ENCODE data around the gene TAS2R31. TPM values are rescaled to one million over a fixed set of nuclear protein-coding genes. Genes with fewer than 3 reads are reported as not detected.

Gene TAS2R31
- polyA plus RNA-seq, 3 donors: 0.29 TPM; not detected in 2

DNA sequence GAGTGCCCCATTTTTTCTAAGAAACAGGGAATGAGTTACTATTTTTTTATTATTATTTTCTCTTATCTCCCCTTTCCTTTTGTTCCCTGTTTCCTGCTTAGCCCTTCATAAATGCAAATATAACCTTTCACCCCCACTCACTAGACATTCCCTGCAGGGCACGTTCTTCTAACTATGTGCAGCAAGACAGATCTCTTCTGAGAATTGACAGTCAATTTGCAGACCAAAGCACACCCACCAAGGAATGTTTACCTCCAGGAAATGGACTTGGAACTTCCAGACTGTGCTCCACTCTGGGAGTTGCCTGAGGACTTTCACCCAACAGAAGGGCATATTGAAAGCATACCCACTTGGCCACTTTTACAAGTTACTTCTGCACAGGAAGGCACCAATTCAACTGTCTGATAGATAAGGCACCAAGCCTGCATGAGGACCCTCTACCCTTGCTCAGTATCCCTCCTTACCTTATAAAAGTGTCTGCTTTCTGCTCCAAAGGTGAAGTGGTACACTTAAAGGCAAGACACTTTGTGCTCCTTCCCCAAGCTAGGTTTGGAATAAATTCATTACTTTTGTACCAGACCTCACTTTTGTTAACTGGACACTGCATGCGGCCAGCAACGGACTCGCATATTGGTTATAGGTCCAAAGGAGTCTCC is 15.3 kb downstream of the TAS2R31 start:
- Histone ChIP-seq H3K9ac (ENCODE audit: insufficient read depth, low read length, poor library complexity, severe bottlenecking) (no peak overlapping the region), H3K9me3 (replicated peaks in 1 of 2; ENCODE audit: control insufficient read depth in 1 of 2, insufficient read depth in 1 of 2, low read length in 2 of 2) (no peaks in the 10 kb centered on the region), H3K79me2 (ENCODE audit: insufficient read depth, low read length) (no peaks in the 10 kb centered on the region), H3K27ac (ENCODE audit: low read depth in 1 of 2, low read length in 2 of 2) (no peak overlapping the region), H3K36me3 (replicated peaks in 1 of 2; ENCODE audit: control insufficient read depth in 1 of 2, insufficient read depth in 2 of 2, low read length in 2 of 2) (peaks cover 0 to 2% of the 10 kb centered on the region in 2 donors), H3K4me2 (replicated peaks; ENCODE audit: extremely low read depth, low read length, poor library complexity, severe bottlenecking) (no peak overlapping the region), H3K4me3 (replicated peaks in 1 of 3; ENCODE audit: low read depth in 2 of 3, low read length in 3 of 3) (no peak overlapping the region), H3K27me3 (ENCODE audit: control insufficient read depth in 2 of 2, insufficient read depth in 2 of 2, low read length in 2 of 2) (no peaks in the 10 kb centered on the region), H2AFZ (ENCODE audit: insufficient read depth, low read depth, low read length, poor library complexity, severe bottlenecking) (no peak overlapping the region), H3K4me1 (ENCODE audit: control insufficient read depth in 1 of 2, insufficient read depth in 2 of 2, low read length in 2 of 2) (no peaks in the 10 kb centered on the region), H4K20me1 (ENCODE audit: insufficient read depth, low read length) (no peaks in the 10 kb centered on the region)
- no peak for DNase-seq
- Mint-ChIP-seq H3K4me1 (no peaks in the 10 kb centered on the region), H3K27me3 (ENCODE audit: low read depth in 3 of 3) (no peaks in the 10 kb centered on the region), H3K4me3 (no peak overlapping the region), H3K9me3 (peaks cover 0 to 2% (median 0%) of the 10 kb centered on the region in 7 donors), H3K36me3 (peaks cover 1 to 21% of the 10 kb centered on the region in 2 donors), H3K27ac (no peak overlapping the region)
- WGBS (ENCODE audit: insufficient coverage): 88% methylated on average over 4 of the region's 4 CpGs
- intact Hi-C loops (cut with micrococcal nuclease): no loop called here
- TF ChIP-seq, protein P1, sequence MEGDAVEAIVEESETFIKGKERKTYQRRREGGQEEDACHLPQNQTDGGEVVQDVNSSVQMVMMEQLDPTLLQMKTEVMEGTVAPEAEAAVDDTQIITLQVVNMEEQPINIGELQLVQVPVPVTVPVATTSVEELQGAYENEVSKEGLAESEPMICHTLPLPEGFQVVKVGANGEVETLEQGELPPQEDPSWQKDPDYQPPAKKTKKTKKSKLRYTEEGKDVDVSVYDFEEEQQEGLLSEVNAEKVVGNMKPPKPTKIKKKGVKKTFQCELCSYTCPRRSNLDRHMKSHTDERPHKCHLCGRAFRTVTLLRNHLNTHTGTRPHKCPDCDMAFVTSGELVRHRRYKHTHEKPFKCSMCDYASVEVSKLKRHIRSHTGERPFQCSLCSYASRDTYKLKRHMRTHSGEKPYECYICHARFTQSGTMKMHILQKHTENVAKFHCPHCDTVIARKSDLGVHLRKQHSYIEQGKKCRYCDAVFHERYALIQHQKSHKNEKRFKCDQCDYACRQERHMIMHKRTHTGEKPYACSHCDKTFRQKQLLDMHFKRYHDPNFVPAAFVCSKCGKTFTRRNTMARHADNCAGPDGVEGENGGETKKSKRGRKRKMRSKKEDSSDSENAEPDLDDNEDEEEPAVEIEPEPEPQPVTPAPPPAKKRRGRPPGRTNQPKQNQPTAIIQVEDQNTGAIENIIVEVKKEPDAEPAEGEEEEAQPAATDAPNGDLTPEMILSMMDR (IDR thresholded peaks at IDR 0.05): no peak

DNA sequence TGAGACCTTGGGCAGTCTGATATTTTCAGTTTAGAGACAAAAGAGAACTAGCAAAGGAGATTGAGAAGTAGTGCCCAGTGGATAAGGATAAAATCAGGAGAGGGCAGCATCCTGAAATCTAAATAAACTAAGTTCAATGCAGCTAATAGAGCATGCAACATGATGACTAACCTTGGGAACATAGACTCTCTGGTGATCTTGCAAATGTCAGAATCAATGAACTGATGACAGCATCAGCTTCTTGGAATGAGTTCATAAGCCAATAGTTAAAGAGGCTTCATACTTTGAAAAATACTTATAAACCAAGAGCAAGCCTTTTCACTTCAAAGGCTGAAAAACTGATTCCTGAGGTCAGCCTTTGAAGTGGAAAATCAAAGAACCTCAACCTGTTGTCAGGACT is 17.0 kb downstream of the TAS2R31 start:
- Mint-ChIP-seq H3K27me3 (ENCODE audit: low read depth in 3 of 3) (no peaks in the 10 kb centered on the region), H3K36me3 (peaks cover 1 to 18% of the 10 kb centered on the region in 2 donors), H3K4me3 (no peak overlapping the region), H3K27ac (no peak overlapping the region), H3K4me1 (no peaks in the 10 kb centered on the region), H3K9me3 (peaks cover 0 to 2% (median 0%) of the 10 kb centered on the region in 7 donors)
- H3K27ac ChIP-seq (ENCODE audit: low read depth in 1 of 2, low read length in 2 of 2): no peak overlapping the region
- DNase-seq: no peak
- no peaks in the 10 kb centered on the region for H3K79me2 ChIP-seq (ENCODE audit: insufficient read depth, low read length)
- H3K27me3 ChIP-seq (ENCODE audit: control insufficient read depth in 2 of 2, insufficient read depth in 2 of 2, low read length in 2 of 2): no peaks in the 10 kb centered on the region
- H3K36me3 ChIP-seq (replicated peaks in 1 of 2; ENCODE audit: control insufficient read depth in 1 of 2, insufficient read depth in 2 of 2, low read length in 2 of 2): peaks cover 0 to 2% of the 10 kb centered on the region in 2 donors
- H4K20me1 ChIP-seq (ENCODE audit: insufficient read depth, low read length): no peaks in the 10 kb centered on the region
- TF ChIP-seq, protein P1 (IDR thresholded peaks at IDR 0.05): no peak
- H3K4me2 ChIP-seq (replicated peaks; ENCODE audit: extremely low read depth, low read length, poor library complexity, severe bottlenecking): no peak overlapping the region
- no peak overlapping the region for H3K4me3 ChIP-seq (replicated peaks in 1 of 3; ENCODE audit: low read depth in 2 of 3, low read length in 3 of 3)
- H3K9ac ChIP-seq (ENCODE audit: insufficient read depth, low read length, poor library complexity, severe bottlenecking): no peak overlapping the region
- H2AFZ ChIP-seq (ENCODE audit: insufficient read depth, low read depth, low read length, poor library complexity, severe bottlenecking): no peak overlapping the region
- H3K9me3 ChIP-seq (replicated peaks in 1 of 2; ENCODE audit: control insufficient read depth in 1 of 2, insufficient read depth in 1 of 2, low read length in 2 of 2): no peaks in the 10 kb centered on the region
- no peaks in the 10 kb centered on the region for H3K4me1 ChIP-seq (ENCODE audit: control insufficient read depth in 1 of 2, insufficient read depth in 2 of 2, low read length in 2 of 2)
- intact Hi-C loops (cut with micrococcal nuclease): loop anchor here in 1 of 2 donors (1.0 kb wide), 1 partner anchor 55 kb away; no protein-coding TSS in a partner anchor
